NCI-H187 treated with DMSO at 0.1 percent for 48 hours (cell line): ENCODE data around the gene RPS17.

ENCODE experiments used
- DNase-seq: peaks from one replicate; lab custom pipeline; 2025; lab: John Stamatoyannopoulos, UW

The RPS17 gene

DNA sequence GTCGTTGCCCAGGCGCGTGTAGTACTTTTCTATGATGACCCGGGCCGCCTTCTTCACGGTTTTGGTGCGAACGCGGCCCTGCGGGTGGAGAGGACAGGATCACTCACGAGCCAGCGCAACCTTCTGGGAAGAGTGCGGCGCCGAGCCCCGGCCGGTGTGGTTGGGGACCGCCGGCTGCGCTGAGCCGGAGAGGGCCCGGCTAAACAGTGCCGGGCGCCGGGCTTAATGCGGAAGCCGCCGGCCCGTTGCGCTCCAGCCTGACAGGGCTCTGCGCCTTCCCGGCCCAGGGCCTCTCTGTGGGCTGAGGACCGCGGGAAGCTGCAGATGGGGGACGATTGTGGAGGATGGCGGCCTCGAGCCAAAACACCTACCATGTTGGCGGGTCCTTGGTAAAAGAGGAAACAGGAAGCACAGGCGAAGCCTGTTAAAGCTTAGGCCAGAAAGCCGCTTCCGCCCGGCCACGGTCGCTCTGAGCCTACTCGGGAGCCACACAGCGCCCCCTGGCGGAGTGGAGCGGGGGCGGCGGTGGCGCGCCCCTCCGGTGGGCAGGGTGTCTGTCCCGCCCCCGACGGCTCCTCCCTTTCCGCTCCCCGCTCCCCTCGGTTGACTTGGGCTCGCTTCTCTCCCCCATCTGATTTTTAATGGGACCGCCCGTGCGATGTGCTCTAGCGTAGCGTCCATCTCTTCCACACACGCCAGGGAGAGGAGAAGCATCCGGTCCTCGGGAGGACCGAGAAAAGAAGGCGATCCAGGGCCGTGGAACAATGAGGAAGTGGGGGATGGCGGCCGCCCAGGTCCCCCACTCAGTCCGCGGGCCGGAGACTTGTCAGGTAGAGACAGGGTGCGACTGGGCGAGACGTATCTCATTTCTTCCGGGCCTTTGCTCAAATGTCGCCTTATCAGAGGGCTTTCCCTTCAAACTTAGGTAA lies at the start of gene RPS17:
RPS17 (minus strand) TSS at position 403 of the 929 bp plus-strand sequence; CDS start at position 374, 29 bp downstream.
- DNase-seq: no peak

DNA sequence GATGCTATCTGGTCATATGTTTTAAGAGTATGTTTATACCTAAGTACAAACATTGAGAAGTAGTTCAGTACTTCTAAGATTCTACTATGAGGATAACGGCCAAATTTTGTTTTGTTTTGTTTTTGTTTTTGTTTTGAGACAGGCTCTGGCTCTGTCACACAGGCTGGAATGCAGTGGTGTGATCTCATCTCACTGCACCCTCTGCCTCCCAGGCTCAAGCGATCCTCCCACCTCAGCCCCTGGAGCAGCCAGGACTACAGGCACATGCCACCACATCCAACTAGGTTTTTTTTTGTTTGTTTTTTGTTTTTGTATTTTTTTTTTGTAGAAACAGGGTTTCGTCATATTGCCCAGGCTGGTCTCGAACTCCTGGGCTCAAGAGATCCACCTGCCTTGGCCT lies 47.5 kb upstream of the RPS17 start:
- no peak for DNase-seq

DNA sequence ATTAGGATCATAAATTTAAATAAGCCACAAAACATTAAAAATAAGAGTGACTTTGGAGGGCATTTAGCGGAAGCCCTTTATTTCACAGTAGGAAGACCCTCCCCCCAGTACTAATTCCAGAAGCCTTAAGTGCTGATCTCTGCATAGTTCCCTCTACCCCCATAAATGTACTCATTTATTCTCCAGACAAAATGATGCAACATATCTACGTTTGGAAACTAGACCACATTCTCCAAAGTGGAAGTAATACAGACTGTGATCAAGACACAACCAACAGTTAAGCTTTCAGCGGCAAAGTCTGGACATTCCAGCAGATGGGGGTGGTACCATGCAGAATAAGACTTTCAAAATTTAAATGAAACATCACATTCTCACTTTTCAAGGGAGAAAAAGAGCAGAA lies 44.8 kb upstream of the RPS17 start:
- no peak for DNase-seq

DNA sequence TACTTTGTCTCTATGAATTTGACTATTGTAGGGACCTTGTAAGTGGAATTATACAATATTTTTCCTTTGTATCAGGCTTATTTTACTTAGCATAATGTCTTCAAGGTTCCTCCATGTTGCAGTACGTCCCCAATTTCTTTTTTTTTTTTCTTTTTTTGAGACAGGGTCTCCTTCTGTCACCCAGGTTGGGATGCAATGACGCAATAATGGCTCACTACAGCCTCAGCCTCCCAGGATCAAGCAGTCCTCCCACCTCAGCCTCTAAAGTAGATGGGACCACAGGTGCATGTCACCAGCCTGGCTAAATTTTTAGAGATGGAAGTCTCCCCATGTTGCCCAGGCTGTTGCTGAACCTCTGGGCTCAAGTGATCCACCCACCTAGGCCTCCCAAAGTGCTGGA lies 40.5 kb upstream of the RPS17 start:
- DNase-seq: no peak

DNA sequence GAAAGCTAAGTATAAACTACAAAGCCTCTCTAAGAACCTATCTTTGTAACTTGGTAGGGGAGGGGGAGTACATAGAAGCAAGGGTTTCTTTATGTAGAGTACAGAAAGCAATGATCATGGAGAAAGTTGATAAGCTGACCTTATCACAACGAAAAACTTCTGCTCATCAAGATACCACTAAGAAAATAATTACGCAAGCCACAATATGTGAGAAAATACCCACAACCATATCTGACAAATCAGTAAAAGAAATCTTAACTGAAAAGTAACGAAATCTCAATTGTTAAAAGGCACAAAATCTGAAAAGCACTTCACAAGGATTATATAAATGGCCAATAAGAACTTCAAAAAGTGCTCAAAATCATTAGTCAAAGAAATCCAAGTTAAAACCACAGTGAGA lies 35.1 kb upstream of the RPS17 start:
- no peak for DNase-seq

DNA sequence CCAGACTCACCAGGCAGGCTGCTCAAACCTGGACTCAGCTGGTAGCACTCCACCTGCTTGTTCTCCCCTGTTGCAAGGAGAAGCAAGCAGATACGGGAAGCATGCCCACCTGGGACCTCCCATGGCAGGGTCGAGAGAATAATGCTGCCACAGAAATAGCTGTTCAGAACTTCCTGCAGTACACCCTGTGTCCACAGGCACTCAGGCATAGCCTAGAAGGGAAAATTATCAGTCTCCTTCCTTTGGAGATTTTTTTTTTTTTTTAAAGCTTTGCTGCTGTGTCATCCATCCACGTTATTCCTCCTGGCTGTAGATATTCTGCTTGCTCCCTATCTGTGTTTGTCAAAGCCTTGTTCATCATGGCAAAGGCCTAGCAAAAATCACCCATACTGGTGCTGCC lies 32.7 kb upstream of the RPS17 start:
- no peak for DNase-seq

DNA sequence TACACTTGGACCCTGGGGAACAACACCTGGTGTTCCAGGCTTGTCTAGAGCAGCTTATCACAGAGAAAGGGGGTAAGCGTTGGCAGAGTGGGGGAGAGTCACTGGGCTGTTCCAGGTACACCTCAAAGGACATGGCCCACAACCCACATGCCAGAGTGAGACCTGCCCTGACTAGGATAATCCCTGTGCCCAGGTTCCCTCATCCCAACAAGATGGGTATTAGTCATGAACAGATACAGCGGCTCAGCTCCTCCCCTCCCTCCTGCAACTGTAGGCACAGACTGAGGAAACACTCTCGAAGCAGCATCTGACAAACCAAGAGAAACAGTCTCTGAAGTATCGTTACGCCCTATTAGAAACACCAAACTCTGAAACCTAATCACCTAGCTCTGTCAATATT lies 32.1 kb upstream of the RPS17 start:
- DNase-seq: no peak

DNA sequence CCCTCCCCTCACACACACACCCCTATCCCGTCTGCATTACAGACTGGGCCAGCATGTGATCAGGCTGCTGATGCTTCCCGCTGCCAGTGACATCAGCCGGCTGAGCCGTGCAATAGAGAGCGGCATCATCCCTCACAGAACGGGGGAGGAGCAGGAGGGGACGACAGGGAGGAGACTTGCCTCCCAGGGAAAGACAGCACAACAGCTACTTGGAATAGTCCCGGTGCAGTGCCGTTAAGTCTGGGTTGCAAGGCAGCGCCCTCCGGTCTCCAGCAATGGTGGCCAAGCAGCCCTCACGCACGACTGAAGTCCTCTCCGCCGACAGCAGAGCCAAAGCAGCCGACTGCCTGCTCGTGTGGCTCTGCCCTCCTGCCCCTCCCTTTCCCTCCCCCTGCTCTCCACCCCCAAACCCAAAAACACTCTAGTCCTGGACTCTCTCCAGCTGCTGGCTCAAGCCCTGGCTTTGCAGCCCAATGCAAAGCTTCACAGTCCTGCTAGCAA lies 31.5 kb upstream of the RPS17 start:
- no peak for DNase-seq

DNA sequence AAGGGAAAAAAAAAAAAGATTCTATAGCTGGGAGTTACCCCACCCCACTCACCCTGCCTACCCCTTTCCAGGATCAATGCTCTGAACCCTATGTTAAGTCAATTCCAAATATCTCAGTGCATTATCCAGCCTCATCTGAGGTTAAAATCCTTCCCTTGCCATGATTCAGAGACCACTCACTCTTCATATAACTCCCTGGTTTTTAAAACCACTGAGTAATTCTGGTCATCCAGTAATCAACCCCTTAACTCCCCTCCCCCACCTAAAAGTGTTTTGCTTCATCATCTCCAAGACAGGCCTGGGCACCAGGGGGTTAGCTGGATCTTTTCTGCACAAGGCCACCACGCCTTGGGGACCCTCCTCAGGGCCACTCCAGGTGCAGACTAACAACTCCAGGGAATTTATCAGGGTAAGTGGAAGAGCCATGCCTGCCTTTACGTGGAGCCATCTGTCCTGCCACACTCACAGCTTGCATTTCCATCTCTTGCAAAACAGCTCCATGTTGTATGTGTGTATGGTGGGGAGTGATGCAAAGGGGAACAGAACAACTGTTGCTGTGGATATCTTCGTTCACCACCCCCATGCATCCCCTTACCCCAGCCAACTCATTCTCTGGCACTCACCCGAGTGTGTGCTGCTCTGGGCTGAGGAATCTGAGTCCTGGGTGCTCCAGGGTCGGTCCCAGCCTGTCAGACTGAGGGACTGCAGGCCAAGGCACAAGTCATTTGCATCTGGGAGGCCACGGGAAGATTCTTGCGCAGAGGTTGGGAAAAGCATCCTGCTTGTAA lies 30.7 kb upstream of the RPS17 start:
- DNase-seq: no peak

DNA sequence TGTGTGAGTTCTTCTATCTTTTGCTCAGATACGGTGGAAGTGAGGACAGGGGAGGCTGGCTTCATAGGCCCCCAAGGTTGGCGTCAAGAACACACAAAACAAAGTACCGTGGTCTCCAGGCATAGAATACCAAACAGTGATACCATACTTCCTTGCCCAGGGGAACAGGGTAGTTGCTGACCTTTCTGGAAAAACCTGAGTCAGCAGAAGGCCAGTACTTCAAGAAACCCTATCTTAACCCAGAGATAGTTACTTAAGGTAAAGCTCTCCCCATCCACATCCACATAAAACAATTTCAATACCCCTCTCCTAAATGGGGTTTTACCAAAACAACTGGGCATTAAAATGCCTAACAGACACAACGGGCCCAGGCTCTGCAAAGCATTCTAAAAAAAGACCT lies 29.6 kb upstream of the RPS17 start:
- DNase-seq: no peak

DNA sequence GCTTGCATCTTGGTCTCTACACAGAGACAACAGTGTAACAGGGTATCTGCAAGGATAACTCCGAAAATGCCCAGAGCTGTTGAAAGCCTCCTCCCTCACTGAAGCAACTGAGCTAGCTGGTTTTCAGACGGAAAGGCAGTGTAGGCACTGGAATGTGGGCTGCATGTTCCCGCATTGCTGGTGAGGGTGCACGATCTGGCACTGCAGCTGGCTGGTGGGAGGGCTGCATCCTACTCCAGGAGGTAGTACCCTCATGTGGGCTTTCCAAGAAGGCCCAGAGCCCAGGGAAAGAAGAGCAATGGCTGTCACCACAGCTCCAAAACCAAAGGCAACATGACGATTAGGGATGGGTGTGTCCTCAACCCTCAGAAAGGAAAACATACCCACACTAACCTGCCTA lies 28.7 kb upstream of the RPS17 start:
- DNase-seq: no peak

DNA sequence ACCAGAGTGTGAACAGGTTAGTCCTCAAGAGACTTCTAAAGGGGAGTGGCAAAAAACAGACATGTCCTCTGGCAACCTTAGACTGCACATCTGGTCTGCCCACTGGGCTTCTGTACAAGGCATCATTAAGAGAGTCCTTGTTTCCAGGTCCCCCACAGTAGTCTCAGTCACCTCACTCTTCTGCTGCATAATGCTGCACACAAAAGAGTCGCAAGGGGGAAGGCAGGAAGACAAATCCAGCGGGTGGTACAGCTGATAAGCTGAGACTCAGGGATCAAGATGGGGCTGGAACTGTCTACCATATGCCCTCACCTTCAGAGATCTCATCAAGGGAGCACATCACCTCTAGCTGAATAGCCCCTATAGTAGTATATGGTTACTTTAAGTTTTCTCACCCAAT lies 27.4 kb upstream of the RPS17 start:
- DNase-seq: no peak

DNA sequence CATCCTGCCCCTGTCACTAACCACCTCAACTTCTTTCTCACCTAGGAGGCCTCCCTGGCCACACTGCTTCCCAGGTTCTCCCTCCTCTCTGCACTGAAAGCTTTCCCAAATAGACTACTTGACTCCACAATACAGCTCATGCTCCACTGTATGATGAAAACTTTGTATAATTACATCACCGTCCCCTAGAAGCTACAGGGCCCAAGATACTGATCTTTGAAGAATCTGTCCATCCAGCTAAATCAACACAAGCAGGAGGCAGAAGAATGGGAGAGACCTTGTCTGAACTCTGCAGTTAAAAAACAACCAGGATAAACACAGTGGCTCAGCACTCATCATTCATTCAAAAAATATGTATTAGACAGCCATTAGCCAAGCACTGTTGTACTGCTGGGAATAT lies 26.4 kb upstream of the RPS17 start:
- DNase-seq: no peak

DNA sequence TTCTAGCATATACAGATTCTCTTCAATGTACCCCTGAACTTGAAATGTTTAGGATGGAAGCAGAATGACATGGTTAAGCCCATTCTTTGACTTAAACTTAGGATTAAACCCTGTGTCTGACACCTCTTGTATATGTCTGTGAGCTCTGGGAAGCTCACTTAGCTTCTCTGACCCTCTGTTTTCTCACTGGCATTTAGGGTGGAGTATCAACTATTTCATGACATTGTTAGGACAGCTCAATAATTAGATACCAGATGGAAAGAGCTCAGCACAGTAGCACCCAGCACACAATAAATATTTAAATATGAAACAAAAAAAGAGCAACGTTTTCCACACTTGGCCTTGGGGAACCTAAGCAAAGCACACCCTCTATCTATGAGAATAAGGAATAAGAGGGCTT lies 18.2 kb upstream of the RPS17 start:
- no peak for DNase-seq

DNA sequence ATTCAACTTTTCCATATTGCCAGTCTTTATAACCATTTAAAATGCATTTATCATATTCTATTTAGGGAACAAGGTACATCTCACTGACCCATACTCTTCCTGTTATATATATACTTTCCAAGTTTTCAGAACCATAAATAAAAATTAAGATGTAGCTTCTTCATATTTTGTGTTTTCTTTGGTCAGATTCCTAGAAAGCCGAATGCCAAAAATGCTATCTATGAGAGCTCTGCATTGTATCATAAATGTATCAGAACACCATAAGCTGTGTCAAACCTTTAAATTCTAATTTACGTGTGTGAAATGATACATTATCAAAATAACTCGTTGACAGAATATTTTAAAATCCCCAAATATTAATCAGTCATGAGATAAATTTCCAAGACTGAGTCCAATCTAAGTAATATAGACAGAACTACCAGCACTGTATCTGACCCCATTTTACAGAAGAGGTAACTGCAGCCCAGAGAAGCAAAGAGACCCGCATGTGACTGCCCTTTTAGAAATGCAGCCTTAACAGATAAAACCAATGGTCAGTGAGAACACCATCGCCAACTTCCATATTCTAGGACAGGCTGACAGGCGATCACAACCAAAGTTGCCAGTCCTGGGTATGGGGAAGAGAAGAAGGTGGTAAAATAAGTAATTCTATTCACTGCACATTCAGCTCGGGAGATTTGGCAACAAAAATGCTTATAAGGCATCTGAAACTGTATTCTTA lies 16.2 kb upstream of the RPS17 start:
- no peak for DNase-seq

DNA sequence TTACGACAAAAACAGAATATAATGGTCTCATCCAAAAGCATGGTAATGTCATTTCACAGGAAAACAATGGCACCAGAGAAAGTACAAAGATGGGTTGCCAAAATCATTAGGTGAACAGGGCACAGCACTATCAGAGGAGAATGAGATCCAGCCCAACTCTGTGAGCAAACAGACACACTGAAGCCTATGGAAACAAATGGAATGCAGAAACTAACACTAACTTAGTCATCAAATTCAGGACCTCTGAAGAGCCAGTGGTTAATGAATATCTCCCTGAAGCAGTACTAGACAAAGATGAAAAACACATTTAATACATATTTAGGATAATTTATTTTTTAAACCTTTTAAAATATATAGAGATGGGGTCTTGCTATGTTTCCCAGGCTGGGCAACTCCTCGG lies 14.6 kb upstream of the RPS17 start:
- DNase-seq: no peak

DNA sequence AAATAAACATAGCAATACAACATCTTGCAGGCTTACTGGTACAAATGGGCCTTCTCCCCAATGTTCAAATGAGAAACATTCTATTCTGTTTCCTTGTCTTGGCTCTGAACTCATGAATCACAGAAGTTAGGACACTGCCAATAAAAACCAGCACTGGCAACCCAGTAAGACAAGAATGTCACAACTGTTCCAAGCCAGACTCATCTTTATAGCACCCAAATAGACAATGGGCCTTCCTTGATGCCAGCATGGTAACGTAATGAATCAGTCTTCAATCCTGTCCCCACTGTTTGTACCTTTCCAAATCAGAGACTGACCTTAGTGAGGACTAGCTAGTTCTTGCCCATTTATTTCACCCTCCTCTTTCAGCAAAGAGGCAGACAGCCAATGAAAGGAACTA lies 14.1 kb upstream of the RPS17 start:
- DNase-seq: no peak

DNA sequence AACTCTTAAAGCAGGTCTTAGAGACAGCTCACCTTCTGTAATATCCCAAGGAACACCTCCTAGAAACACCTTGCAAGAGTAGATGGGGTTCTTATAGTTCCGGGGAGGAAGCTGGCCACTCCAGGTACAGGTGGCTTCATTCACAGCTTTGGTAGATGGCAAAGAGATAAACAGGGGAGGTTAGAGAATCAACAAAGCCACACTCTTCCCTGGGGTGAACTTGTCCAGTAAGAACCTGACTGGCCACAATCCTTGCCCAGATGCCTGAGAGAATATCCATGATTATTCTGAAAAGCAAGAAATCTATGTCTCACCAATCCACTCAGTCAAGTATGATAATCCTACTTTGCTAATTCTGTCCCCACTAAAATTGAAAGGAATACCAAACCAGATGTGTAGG lies 13.6 kb upstream of the RPS17 start:
- DNase-seq: no peak

DNA sequence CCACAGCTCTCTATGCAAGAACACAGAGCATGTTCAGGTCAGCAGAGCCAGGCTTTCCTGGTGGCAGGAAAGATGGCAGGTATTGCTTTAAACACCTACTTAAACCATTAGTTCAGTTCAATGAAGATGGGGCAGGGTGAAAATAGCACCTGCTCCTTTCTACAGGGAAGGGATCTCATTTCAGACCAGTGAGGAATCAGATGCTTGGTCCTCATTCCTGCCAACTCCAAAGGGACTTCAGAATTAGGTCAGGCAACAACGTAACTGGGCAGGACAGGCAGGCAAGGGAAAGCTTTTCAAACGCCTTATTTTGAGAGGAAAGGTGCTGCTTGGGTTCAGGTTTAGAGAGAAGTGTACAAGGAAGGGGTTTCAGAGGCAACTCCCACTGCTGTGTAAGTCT lies 12.6 kb upstream of the RPS17 start:
- DNase-seq: no peak

DNA sequence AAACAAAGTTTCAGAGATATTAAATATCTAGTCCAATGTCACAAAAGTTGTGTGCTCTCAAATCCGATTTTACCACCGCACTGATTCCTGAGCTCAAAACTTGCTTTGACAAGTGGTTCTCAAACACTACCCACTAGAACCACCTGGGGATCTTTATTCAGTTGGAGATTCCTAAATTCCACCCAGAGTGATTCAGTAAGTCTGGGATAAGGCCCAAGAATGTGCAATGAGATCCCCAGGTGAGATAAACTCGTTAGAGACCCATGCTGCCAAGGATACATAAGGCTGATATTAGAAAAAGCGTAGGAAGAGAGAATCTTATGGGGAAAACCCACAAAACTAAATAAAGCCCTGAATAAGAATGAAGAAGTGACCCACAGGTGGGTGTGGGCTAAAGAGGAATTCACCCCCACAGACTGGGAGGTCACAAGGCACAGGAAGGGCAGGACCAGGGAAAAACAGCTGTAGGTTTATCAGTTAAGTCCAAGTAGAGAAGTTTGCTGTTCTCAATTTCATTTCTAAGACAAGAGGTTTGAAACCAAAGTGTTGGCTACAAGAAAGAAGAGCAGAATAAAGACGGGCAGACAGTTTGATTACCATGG lies 11.5 kb upstream of the RPS17 start:
- DNase-seq: no peak

DNA sequence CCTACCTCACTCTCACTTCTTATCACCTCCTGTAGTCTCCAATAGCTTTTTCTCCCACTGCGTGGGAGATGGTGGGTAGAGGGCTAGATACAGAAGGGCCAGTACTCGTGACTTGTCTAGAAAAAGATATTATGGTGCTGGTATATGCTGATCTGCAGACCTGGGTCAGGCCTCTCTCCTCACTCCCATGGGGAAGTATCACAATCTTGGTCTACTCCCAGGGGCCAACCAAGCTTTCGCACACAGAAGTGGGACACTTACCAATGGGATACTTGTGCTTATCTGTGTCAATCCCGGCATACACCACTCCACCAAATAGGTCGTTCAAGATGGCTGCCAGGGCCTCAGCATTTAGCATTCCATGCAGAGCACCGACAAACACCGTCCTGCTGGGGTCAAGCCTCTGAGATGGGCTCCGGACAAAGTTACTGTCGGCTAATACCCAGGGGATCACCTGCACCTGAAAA lies 9.0 kb upstream of the RPS17 start:
- no peak for DNase-seq

DNA sequence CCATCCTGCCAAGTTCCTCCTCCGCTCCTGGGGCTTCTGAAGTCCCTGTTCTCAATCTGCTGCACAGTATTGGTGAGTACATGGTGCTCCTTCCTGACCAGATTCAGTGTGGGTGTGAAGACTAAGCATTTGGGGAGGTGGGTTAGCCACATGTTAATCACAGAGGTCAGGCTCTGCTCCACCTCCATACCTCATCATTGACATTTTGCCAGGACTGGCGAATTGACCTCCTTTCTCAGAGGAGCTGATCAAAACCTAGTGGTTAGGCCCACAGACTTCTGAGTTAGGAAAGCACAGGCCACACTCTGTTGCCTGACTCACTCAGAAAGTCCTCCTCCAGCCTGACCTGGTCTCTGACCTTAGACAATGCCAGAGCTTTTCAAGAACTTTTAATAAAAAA lies 8.4 kb upstream of the RPS17 start:
- DNase-seq: no peak
